RWPE2 (cell line): Measurements from ENCODE around the gene CCDC183.

Source experiments
- ATAC-seq: fragments of 200-7000 bp; cut with Tn5 transposase; 3 replicates; pipeline ENCODE4 v1.9.1; 2021; ENCODE audit warnings: low read depth
- DNase-seq: peaks from one replicate; pipeline ENCODE4 v3.0.0-alpha.2; 2020; ENCODE audit warnings: low spot score
- H3K27ac ChIP-seq: fragments of 450-650 bp; 2 replicates; pipeline ENCODE4 v1.5.1; 2017; ENCODE audit warnings: mild to moderate bottlenecking; ENCODE audit not compliant: poor library complexity, severe bottlenecking
- H3K27me3 ChIP-seq: fragments of 250-450 bp; sonication (Bioruptor Pico); 2 replicates; pipeline ENCODE4 v1.5.1; 2021; ENCODE audit warnings: mild to moderate bottlenecking, moderate library complexity; ENCODE audit not compliant: insufficient read depth, poor library complexity, severe bottlenecking
- H3K36me3 ChIP-seq: fragments of 250-450 bp; sonication (Bioruptor Pico); 2 replicates; pipeline ENCODE4 v1.5.1; 2020; ENCODE audit warnings: low read depth, mild to moderate bottlenecking, moderate library complexity
- H3K4me1 ChIP-seq: fragments of 250-450 bp; sonication (Bioruptor Pico); 2 replicates; pipeline ENCODE4 v1.5.1; 2021; ENCODE audit warnings: mild to moderate bottlenecking, moderate library complexity; ENCODE audit not compliant: insufficient read depth, poor library complexity, severe bottlenecking
- H3K4me3 ChIP-seq: fragments of 250-450 bp; sonication (Bioruptor Pico); 2 replicates; pipeline ENCODE4 v1.5.1; 2021; ENCODE audit warnings: mild to moderate bottlenecking, moderate library complexity; ENCODE audit not compliant: severe bottlenecking
- H3K9me3 ChIP-seq: fragments of 250-450 bp; sonication (Bioruptor Pico); 2 replicates; pipeline ENCODE4 v1.5.1; 2021; ENCODE audit warnings: mild to moderate bottlenecking, moderate library complexity; ENCODE audit not compliant: severe bottlenecking
- TF ChIP-seq, protein P1 (sequence below): fragments of 450-650 bp; IDR thresholded peaks from one replicate; pipeline ENCODE4 v1.5.1; 2017; ENCODE audit warnings: mild to moderate bottlenecking, moderate library complexity; ENCODE audit not compliant: poor library complexity, severe bottlenecking

The CCDC183 gene

DNA sequence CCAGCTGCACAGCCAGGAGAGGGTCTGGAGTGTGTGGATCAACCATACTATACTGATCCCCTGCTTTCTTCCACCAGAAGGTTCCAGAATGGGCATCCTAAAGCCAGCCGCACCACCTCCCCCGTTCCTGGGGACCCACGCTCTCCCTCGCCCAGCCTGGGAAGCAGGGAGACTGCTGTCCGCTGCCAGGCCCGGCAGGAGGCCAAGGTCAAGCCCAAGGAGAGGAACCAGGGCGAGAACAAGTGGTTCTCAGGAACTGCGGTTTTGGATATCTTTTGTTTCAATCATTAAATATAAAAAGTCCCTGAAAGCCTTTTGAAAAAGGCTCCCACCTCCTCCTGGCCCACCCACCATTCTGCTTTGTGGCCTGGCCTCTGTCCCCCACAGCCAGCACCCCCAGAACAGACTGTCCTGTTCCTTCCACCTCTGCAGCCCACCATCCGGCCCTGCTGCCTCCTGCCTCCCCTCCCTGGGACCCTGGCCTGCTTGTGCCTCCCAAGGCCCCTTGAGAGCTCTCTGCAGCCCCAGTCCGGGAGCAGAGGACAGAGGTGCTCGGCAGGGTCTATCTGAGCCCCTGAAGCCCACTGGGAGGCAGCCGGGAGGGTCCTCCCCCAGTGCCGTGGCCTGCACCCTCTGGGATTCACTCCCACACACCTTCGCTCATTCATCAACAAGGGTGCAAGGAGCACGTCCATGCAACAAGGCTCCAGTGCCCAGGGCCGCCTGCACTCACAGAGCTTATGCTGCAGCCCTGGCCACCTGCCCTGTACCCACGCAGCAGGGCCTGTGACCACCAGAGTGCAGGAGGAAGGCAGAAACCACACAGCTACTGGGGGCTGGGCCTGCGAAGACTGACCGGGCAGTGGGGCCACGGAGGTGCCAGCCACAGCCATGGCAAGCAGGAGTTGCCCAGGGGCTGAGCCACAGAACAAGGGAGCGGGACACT, 47.2 kb upstream of the CCDC183 start:
- ATAC-seq: no peak
- H3K27ac ChIP-seq: no peak overlapping the region
- peaks cover 3% of the 10 kb centered on the region for H3K27me3 ChIP-seq
- DNase-seq: no peak
- H3K36me3 ChIP-seq: no peaks in the 10 kb centered on the region
- H3K9me3 ChIP-seq: no peaks in the 10 kb centered on the region
- H3K4me1 ChIP-seq: no peaks in the 10 kb centered on the region
- H3K4me3 ChIP-seq: no peak overlapping the region
- TF ChIP-seq, protein P1, sequence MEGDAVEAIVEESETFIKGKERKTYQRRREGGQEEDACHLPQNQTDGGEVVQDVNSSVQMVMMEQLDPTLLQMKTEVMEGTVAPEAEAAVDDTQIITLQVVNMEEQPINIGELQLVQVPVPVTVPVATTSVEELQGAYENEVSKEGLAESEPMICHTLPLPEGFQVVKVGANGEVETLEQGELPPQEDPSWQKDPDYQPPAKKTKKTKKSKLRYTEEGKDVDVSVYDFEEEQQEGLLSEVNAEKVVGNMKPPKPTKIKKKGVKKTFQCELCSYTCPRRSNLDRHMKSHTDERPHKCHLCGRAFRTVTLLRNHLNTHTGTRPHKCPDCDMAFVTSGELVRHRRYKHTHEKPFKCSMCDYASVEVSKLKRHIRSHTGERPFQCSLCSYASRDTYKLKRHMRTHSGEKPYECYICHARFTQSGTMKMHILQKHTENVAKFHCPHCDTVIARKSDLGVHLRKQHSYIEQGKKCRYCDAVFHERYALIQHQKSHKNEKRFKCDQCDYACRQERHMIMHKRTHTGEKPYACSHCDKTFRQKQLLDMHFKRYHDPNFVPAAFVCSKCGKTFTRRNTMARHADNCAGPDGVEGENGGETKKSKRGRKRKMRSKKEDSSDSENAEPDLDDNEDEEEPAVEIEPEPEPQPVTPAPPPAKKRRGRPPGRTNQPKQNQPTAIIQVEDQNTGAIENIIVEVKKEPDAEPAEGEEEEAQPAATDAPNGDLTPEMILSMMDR: no peak

GRCh38 chr9:136750526-136750925, 45.6 kb upstream of the CCDC183 start:
- H3K4me3 ChIP-seq: no peak overlapping the region
- TF ChIP-seq, protein P1: no peak
- 0 out of 3 replicates have a peak, but pooled peaks have one; percentile 24 for ATAC-seq
- H3K27me3 ChIP-seq: no peaks in the 10 kb centered on the region
- DNase-seq: no peak
- no peaks in the 10 kb centered on the region for H3K4me1 ChIP-seq
- no peak overlapping the region for H3K27ac ChIP-seq
- no peaks in the 10 kb centered on the region for H3K9me3 ChIP-seq
- no peaks in the 10 kb centered on the region for H3K36me3 ChIP-seq

- TF ChIP-seq, protein P1: no peak
- Histone ChIP-seq H3K36me3 (no peaks in the 10 kb centered on the region), H3K4me1 (no peaks in the 10 kb centered on the region), H3K4me3 (no peak overlapping the region), H3K27me3 (no peaks in the 10 kb centered on the region), H3K27ac (no peak overlapping the region), H3K9me3 (no peaks in the 10 kb centered on the region)
- ATAC-seq (no peak), DNase-seq (no peak)
These were observed 44.9 kb upstream of the CCDC183 start for GRCh38 chr9:136751244-136751643.

DNA sequence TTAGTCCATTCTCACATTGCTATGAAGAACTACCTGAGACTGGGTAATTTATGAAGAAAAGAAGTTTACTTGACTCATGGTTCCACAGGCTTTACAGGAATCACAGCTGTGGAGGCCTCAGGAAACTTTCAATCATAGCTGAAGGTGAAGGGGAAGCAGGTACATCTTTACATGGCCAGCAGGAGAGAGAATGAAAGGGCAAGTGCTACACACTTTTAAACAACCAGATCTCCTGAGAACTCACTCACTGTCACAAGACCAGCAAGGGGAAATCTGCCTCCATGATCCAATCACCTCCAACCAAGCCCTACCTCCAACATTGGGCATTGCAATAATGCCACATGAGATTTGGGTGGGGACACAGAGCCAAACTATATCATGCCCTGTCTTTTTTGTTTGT, 44.3 kb upstream of the CCDC183 start:
- no peaks in the 10 kb centered on the region for H3K27me3 ChIP-seq
- TF ChIP-seq, protein P1: no peak

More for the DNA sequence above, 44.3 kb upstream of the CCDC183 start:
- no peaks in the 10 kb centered on the region for H3K9me3 ChIP-seq
- DNase-seq: no peak
- no peaks in the 10 kb centered on the region for H3K4me1 ChIP-seq
- no peak overlapping the region for H3K27ac ChIP-seq
- H3K4me3 ChIP-seq: no peak overlapping the region
- no peak for ATAC-seq
- H3K36me3 ChIP-seq: no peaks in the 10 kb centered on the region
